GM19193 (cell line): ENCODE measurements around the gene THSD7A.

Source experiments
- POLR2A ChIP-seq: IDR thresholded peaks from 4 replicates; pipeline ENCODE4 v1.6.1; 2011; ENCODE audit not compliant: insufficient read depth, insufficient read length; ENCODE audit errors: extremely low read depth

The THSD7A gene

DNA sequence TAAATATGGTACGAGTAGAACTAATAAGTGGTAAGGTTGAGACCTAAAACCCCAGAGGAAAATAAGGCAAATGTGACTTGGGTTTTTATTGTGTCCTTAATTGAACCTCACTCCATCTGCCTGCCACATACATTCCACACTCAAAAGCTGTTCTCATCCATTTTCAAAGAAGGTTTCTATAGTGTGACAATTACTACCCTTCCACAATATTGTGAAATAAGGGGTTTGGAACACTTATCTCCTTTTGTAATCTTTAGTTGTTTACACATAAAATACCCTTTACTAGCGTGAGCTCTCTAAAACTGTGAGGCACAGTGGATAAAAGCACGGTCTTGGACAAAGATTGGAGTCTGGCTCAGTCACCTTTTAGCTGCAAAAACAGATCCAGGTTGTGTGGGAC, 166.6 kb downstream of the THSD7A start:
- TF ChIP-seq POLR2A, result no peak

- TF ChIP-seq POLR2A, result no peak
Measured at GRCh38 chr7:11655642-11656041, 176.4 kb downstream of the THSD7A start.

DNA sequence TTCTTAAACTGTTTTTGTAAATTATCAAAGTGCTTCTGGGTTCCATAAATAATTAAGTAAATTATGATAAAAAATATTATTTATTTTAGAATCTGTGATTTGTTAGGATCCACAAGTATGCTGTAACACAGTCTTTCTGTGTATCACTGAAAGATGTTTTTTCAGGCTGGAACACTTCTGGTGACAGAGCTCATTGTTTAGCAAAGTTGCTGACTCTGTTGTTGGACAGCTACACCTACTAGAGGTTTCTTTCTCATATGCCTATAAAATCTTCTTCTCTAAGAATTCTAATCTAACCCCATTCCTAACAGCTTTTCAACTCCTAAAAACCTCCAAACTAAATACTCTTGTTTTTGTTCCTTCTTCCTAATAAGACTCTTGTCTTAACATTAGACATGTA, 176.8 kb downstream of the THSD7A start:
- TF ChIP-seq POLR2A, result no peak

DNA sequence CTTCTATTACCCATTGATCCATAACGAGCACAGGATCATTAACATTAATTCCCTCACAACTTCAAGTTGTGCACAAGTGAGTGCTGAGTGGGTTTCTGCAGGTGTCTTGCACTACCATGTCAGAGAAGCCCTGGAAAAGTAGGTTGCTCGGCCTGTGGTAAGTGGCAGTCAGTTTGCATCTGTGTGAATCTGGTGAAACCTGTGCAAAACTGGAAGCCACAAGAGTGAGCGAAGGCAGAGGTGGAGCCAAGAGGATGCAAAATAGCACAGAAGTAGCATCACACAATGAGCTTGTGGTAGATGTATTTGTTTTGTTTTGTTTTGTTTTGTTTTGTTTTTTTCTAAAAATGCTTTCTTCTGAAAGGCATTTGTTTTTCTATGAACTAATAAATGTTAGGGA, 181.5 kb downstream of the THSD7A start:
- no peak for TF ChIP-seq POLR2A

DNA sequence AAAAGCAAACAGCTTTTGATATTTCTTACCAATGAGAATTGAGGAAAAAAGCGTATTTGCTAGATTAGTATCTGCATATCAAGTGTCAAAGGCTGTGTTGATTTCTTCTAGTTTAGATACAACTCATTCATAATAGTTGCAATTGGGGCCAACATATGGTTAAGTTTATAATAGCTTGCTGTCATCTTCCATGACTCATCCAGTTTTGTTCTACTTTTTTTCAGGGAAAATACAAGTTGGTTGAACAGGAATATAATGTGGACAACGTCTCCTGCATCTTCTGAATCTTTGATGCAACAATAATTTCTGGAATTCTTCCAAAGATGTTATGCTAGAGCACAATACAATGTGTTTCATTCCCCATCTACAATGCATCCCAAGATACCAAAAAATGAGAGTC, 182.0 kb downstream of the THSD7A start:
- no peak for TF ChIP-seq POLR2A

- TF ChIP-seq POLR2A, result no peak
Measured at GRCh38 chr7:11648980-11649379, 183.0 kb downstream of the THSD7A start.

GRCh38 chr7:11648101-11648500, 183.9 kb downstream of the THSD7A start:
- no peak for TF ChIP-seq POLR2A

DNA sequence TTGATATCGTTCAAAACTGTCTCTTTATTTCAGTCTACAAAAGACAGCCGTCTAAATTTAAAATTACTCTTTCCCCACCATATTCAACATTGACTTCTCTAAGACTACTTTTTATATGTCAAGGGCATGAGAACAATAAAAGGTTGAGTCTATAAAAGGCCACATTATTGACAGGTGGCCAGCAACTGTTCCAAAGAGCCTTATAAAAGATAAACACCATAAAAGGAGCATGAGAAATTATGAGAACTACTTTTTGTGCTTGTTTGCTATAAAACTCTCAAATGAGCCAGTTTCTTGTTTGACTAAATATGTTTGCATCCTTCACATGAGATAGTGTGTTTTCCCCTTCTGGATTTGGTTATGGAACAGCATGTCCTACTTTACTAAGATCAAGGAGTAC, 189.2 kb downstream of the THSD7A start:
- no peak for TF ChIP-seq POLR2A

- TF ChIP-seq POLR2A, result no peak
Measured at GRCh38 chr7:11642276-11642675, 189.7 kb downstream of the THSD7A start.

DNA sequence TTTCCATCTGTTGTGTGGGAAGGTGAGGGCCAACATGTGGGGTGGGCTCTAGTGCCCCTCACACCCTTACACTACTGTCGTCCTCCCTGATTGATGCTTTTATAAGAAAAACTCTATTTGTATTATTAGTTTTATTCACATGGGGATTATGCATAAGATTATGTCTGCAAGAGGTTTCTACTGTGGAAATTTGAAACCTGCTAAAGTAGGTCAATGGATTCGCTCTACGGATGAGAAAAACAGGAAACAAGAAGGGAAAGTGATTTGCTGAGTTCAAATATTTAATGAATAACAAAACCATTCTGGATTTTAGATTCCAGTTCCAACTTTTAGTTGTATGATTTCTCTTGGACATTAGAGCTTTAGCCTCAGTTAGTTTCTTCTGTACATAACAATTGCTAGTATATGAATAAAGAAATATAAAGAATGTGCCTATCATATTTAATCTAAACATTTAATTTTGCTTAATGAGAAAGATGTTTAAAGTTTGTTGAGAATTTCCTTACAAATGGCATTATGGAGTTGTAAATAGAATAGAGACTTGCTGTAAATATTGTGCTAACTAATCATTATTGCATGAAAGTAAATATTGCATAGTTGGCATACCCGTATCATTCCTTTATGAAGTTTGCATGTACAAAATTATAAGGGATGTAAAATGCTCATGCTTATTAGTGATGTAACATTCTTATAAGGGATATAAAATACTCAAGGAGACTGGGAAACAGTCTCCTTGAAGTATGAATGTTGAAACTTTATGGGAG, 193.8 kb downstream of the THSD7A start:
- no peak for TF ChIP-seq POLR2A

DNA sequence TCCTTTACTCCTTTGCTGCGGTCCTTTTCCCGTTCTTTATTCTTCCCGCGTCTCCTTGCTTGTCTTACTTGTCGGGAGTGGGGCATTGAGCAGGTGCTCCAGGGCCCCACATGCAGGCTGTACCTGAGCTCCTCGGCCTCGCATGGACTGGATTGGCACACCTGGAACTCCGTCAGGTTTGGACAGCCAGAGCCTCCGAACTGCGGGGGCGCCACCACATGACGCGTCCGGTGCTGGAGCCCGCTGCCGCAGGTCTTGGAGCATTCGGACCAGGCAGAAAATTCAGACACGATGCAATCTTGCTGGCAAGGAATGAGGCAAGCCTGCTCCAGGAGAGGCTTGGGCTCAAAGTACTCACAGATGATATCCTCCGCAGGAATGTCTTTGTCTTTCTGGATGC, 195.7 kb downstream of the THSD7A start:
- TF ChIP-seq POLR2A, result no peak

- no peak for TF ChIP-seq POLR2A
Measured at GRCh38 chr7:11633310-11633709, 198.7 kb downstream of the THSD7A start.

DNA sequence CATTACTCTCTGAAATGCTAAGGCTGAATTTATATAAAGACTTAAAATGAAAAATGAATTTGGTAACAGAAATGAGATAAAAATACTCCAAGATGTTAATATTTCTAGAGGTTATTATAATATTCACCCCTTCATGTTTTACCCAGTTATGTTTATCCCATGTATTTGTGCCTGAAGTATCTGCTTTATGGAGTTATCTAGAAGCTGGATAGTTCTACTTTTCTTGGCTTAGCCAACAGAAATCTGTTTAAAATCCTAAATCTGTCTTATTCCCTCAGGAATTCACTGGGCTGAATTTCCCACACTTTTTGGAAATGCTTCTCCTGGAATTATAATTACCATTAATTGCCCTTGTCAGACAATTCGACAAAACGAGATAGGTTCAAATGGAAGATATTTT, 201.6 kb downstream of the THSD7A start:
- no peak for TF ChIP-seq POLR2A

DNA sequence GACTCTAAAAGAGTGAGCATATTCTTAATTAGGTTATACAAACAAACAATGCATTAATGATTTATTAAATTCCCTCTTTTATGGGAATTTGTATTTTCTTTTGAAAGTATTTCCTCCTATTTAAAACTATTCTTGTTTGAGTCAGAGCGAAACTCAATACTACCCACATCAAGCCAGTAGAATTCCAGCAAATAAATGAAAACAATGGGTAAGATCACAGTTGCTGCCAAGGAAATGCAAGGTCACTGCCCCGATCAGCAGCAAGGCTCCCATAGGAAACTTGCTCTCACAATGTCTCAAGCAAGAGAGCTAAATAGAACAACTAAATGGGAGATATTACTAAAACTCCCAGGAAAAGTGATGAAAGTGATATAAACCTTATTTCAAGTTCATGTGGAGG, 206.3 kb downstream of the THSD7A start:
- TF ChIP-seq POLR2A, result no peak

- no peak for TF ChIP-seq POLR2A
Measured at GRCh38 chr7:11623093-11623678, 208.8 kb downstream of the THSD7A start.
